RWPE2 (cell line): Measurements from ENCODE around the gene PKM.

Experiments
- ATAC-seq: fragments of 200-7000 bp; cut with Tn5 transposase; 3 replicates; pipeline ENCODE4 v1.9.1; 2021; ENCODE audit warnings: low read depth
- DNase-seq: peaks from one replicate; pipeline ENCODE4 v3.0.0-alpha.2; 2020; ENCODE audit warnings: low spot score
- H3K27ac ChIP-seq: fragments of 450-650 bp; 2 replicates; pipeline ENCODE4 v1.5.1; 2017; ENCODE audit warnings: mild to moderate bottlenecking; ENCODE audit not compliant: poor library complexity, severe bottlenecking
- H3K27me3 ChIP-seq: fragments of 250-450 bp; sonication (Bioruptor Pico); 2 replicates; pipeline ENCODE4 v1.5.1; 2021; ENCODE audit warnings: mild to moderate bottlenecking, moderate library complexity; ENCODE audit not compliant: insufficient read depth, poor library complexity, severe bottlenecking
- H3K36me3 ChIP-seq: fragments of 250-450 bp; sonication (Bioruptor Pico); 2 replicates; pipeline ENCODE4 v1.5.1; 2020; ENCODE audit warnings: low read depth, mild to moderate bottlenecking, moderate library complexity
- H3K4me1 ChIP-seq: fragments of 250-450 bp; sonication (Bioruptor Pico); 2 replicates; pipeline ENCODE4 v1.5.1; 2021; ENCODE audit warnings: mild to moderate bottlenecking, moderate library complexity; ENCODE audit not compliant: insufficient read depth, poor library complexity, severe bottlenecking
- H3K4me3 ChIP-seq: fragments of 250-450 bp; sonication (Bioruptor Pico); 2 replicates; pipeline ENCODE4 v1.5.1; 2021; ENCODE audit warnings: mild to moderate bottlenecking, moderate library complexity; ENCODE audit not compliant: severe bottlenecking
- H3K9me3 ChIP-seq: fragments of 250-450 bp; sonication (Bioruptor Pico); 2 replicates; pipeline ENCODE4 v1.5.1; 2021; ENCODE audit warnings: mild to moderate bottlenecking, moderate library complexity; ENCODE audit not compliant: severe bottlenecking
- CTCF ChIP-seq: fragments of 450-650 bp; IDR thresholded peaks from one replicate; pipeline ENCODE4 v1.5.1; 2017; ENCODE audit warnings: mild to moderate bottlenecking, moderate library complexity; ENCODE audit not compliant: poor library complexity, severe bottlenecking

Gene PKM

GRCh38 chr15:72182673-72183072 is 48.3 kb downstream of the PKM start:
- DNase-seq (peak; percentile 52), ATAC-seq (peak; percentile 68)
- Histone ChIP-seq H3K27me3 (no peaks in the 10 kb centered on the region), H3K4me3 (no peak overlapping the region), H3K27ac (no peak overlapping the region), H3K9me3 (no peaks in the 10 kb centered on the region), H3K4me1 (peaks cover 17% of the 10 kb centered on the region), H3K36me3 (no peaks in the 10 kb centered on the region)
- no peak for TF ChIP-seq CTCF

- Histone ChIP-seq H3K27me3 (no peaks in the 10 kb centered on the region), H3K36me3 (no peaks in the 10 kb centered on the region), H3K9me3 (no peaks in the 10 kb centered on the region), H3K4me1 (peaks cover 13% of the 10 kb centered on the region), H3K4me3 (no peak overlapping the region), H3K27ac (no peak overlapping the region)
- DNase-seq (no peak), ATAC-seq (no peak)
- TF ChIP-seq CTCF: no peak
These were observed 48.7 kb downstream of the PKM start for GRCh38 chr15:72182244-72182643.

GRCh38 chr15:72180761-72181324 is 50.1 kb downstream of the PKM start:
- Histone ChIP-seq H3K36me3 (no peaks in the 10 kb centered on the region), H3K27ac (no peak overlapping the region), H3K4me1 (peaks cover 11% of the 10 kb centered on the region), H3K9me3 (no peaks in the 10 kb centered on the region), H3K27me3 (no peaks in the 10 kb centered on the region), H3K4me3 (no peak overlapping the region)
- peak; percentile 37 for DNase-seq
- TF ChIP-seq CTCF: no peak
- ATAC-seq: no peak

- H3K4me3 ChIP-seq: no peak overlapping the region
- H3K36me3 ChIP-seq: no peaks in the 10 kb centered on the region
- H3K27me3 ChIP-seq: no peaks in the 10 kb centered on the region
- no peak for TF ChIP-seq CTCF
- no peaks in the 10 kb centered on the region for H3K9me3 ChIP-seq
- peak; percentile 64 for DNase-seq
- H3K27ac ChIP-seq: no peak overlapping the region
- H3K4me1 ChIP-seq: peaks cover 13% of the 10 kb centered on the region
- no peak for ATAC-seq
These were observed 50.9 kb downstream of the PKM start for GRCh38 chr15:72179950-72180581.

GRCh38 chr15:72178976-72179585 is 51.9 kb downstream of the PKM start:
- Histone ChIP-seq H3K4me3 (no peak overlapping the region), H3K27me3 (no peaks in the 10 kb centered on the region), H3K27ac (no peak overlapping the region), H3K4me1 (peaks cover 18% of the 10 kb centered on the region), H3K36me3 (no peaks in the 10 kb centered on the region), H3K9me3 (no peaks in the 10 kb centered on the region)
- no peak for TF ChIP-seq CTCF
- peak; percentile 65 for DNase-seq
- no peak for ATAC-seq
